GM23338 (cell line): ENCODE results near the gene PNMA1. TPM values are rescaled to one million over a fixed set of nuclear protein-coding genes. Genes with fewer than 3 reads are reported as not detected.
A peak's percentile ranks its signal among the peaks of the same experiment; 100 is the strongest.

Experiments used
- ATAC-seq: fragments of 200-7000 bp; cut with Tn5 transposase; 3 replicates; pipeline ENCODE4 v1.9.1; 2020
- DNase-seq: peaks from one replicate; pipeline ENCODE4 v3.0.0-alpha.2; 2015; ENCODE audit warnings: low spot score
- H2AFZ ChIP-seq: fragments of 200-600 bp; sonication (generic); 2 replicates; pipeline ENCODE4 v1.8.0; 2016; ENCODE audit warnings: antibody characterized with exemption, mild to moderate bottlenecking, moderate library complexity
- H3F3A ChIP-seq: fragments of 200-600 bp; sonication (generic); replicated peaks from 2 replicates; pipeline ENCODE4 v1.8.0; 2017; ENCODE audit warnings: antibody characterized with exemption, mixed run types, low read depth
- H3K27ac ChIP-seq: fragments of 200-600 bp; sonication (generic); 2 replicates; pipeline ENCODE4 v1.6.1; 2016; ENCODE audit warnings: low read depth
- H3K27me3 ChIP-seq: fragments of 200-600 bp; sonication (generic); 2 replicates; pipeline ENCODE4 v1.8.0; 2016; ENCODE audit warnings: mild to moderate bottlenecking, mixed run types, moderate library complexity; ENCODE audit not compliant: insufficient read depth
- H3K36me3 ChIP-seq: fragments of 200-600 bp; sonication (generic); 2 replicates; pipeline ENCODE4 v1.8.0; 2016; ENCODE audit warnings: mild to moderate bottlenecking; ENCODE audit not compliant: insufficient read depth
- H3K4me1 ChIP-seq: fragments of 200-600 bp; sonication (generic); 2 replicates; pipeline ENCODE4 v1.8.0; 2016; ENCODE audit warnings: mild to moderate bottlenecking, moderate library complexity; ENCODE audit not compliant: insufficient read depth
- H3K4me2 ChIP-seq: fragments of 200-600 bp; sonication (generic); 2 replicates; pipeline ENCODE4 v1.7.1; 2017; ENCODE audit warnings: mixed run types
- H3K4me3 ChIP-seq: fragments of 200-600 bp; sonication (generic); 2 replicates; pipeline ENCODE4 v1.6.1; 2016; ENCODE audit warnings: mixed run types
- H3K79me2 ChIP-seq: fragments of 200-600 bp; sonication (generic); replicated peaks from 2 replicates; pipeline ENCODE4 v1.8.0; 2017; ENCODE audit warnings: mild to moderate bottlenecking; ENCODE audit not compliant: insufficient read depth
- H3K9me2 ChIP-seq: fragments of 200-600 bp; sonication (generic); 2 replicates; pipeline ENCODE4 v1.8.0; 2017; ENCODE audit not compliant: insufficient read depth
- H4K20me1 ChIP-seq: fragments of 200-600 bp; sonication (generic); replicated peaks from 2 replicates; pipeline ENCODE4 v1.8.0; 2017; ENCODE audit warnings: mild to moderate bottlenecking; ENCODE audit not compliant: insufficient read depth
- H3K27ac Mint-ChIP-seq: 2 replicates; pipeline ENCODE4 v1.8.0; 2020; ENCODE audit warnings: inconsistent platforms, mild to moderate bottlenecking, moderate library complexity, mixed read lengths
- H3K27me3 Mint-ChIP-seq: 3 replicates; pipeline ENCODE4 v1.8.0; 2022; ENCODE audit warnings: low read depth, mild to moderate bottlenecking, moderate library complexity, mixed read lengths, inconsistent platforms; ENCODE audit not compliant: insufficient read depth, poor library complexity
- H3K36me3 Mint-ChIP-seq: 3 replicates; pipeline ENCODE4 v1.8.0; 2021; ENCODE audit warnings: low read depth, mild to moderate bottlenecking, inconsistent platforms, moderate library complexity, mixed read lengths
- H3K4me1 Mint-ChIP-seq: 3 replicates; pipeline ENCODE4 v1.8.0; 2020; ENCODE audit warnings: mild to moderate bottlenecking, inconsistent platforms, mixed read lengths
- H3K4me3 Mint-ChIP-seq: 3 replicates; pipeline ENCODE4 v1.8.0; 2021; ENCODE audit warnings: moderate library complexity, mild to moderate bottlenecking, inconsistent platforms, mixed read lengths
- H3K9me3 Mint-ChIP-seq: 3 replicates; pipeline ENCODE4 v1.8.0; 2020; ENCODE audit warnings: moderate library complexity, mild to moderate bottlenecking, inconsistent platforms, mixed read lengths
- CREB1 ChIP-seq: fragments of 250-450 bp; sonication (Bioruptor Pico); IDR thresholded peaks from 2 replicates; pipeline ENCODE4 v1.5.0; 2020; ENCODE audit warnings: low read depth, mild to moderate bottlenecking, moderate library complexity
- ETS1 ChIP-seq: IDR thresholded peaks from 2 replicates; pipeline ENCODE4 v1.6.1; 2016; ENCODE audit warnings: antibody characterized with exemption
- EZH2 ChIP-seq: fragments of 200-600 bp; sonication (generic); IDR thresholded peaks from one replicate; pipeline ENCODE4 v1.8.0; 2017; ENCODE audit warnings: antibody characterized with exemption, mild to moderate bottlenecking, low read depth; ENCODE audit not compliant: unreplicated experiment
- EZH2phosphoT487 ChIP-seq: fragments of 200-600 bp; sonication (generic); IDR thresholded peaks from one replicate; pipeline ENCODE4 v1.8.1; 2018; ENCODE audit warnings: antibody characterized with exemption; ENCODE audit not compliant: unreplicated experiment
- JUNB ChIP-seq: IDR thresholded peaks from one replicate; pipeline ENCODE4 v1.6.1; 2016; ENCODE audit warnings: antibody characterized with exemption; ENCODE audit not compliant: unreplicated experiment
- NANOG ChIP-seq: IDR thresholded peaks from 2 replicates; pipeline ENCODE4 v1.6.1; 2016; ENCODE audit warnings: antibody characterized with exemption, borderline replicate concordance
- POLR2AphosphoS5 ChIP-seq: IDR thresholded peaks from 2 replicates; pipeline ENCODE4 v1.6.1; 2016; ENCODE audit warnings: antibody characterized with exemption, low read depth
- STAT1 ChIP-seq: IDR thresholded peaks from one replicate; pipeline ENCODE4 v1.6.1; 2016; ENCODE audit warnings: antibody characterized with exemption; ENCODE audit not compliant: unreplicated experiment
- ZNF114 ChIP-seq: fragments of 250-450 bp; sonication (Bioruptor Pico); IDR thresholded peaks from 2 replicates; pipeline ENCODE4 v1.5.0; 2020; ENCODE audit warnings: mild to moderate bottlenecking, moderate library complexity
- ZNF331 ChIP-seq: fragments of 250-450 bp; sonication (Bioruptor Pico); IDR thresholded peaks from 2 replicates; pipeline ENCODE4 v1.5.0; 2020; ENCODE audit warnings: low read depth, mild to moderate bottlenecking, moderate library complexity
- polyA plus RNA-seq: library from polyadenylated mRNA; unstranded; fragments of >200 nt; fragmentation: Nextera tagmentation; extraction: Ambion mirVana; gene quantifications from 2 replicates; pipeline ENCODE4 v1.2.1, GENCODE V29; 2016
- total RNA-seq: library from RNA; depleted of rRNA; stranded (reverse); fragments of >200 nt; shearing (Covaris generic); gene quantifications from 2 replicates; pipeline ENCODE4 v1.2.3, GENCODE V29; 2014
- TF ChIP-seq, protein P1 (sequence below), 2 experiments: fragments of 200-600 bp in 1 of 2; sonication (generic) in 1 of 2; conservative IDR thresholded peaks; 2 replicates each; pipeline versions ENCODE4 v1.5.1 to v1.6.1; 2016 to 2017; ENCODE audit warnings: antibody characterized with exemption in 2 of 2, low read depth in 2 of 2, mild to moderate bottlenecking in 2 of 2, moderate library complexity in 1 of 2
- TF ChIP-seq, protein P2 (sequence below): IDR thresholded peaks from one replicate; pipeline ENCODE4 v1.6.1; 2018; ENCODE audit warnings: antibody characterized with exemption; ENCODE audit not compliant: unreplicated experiment
- TF ChIP-seq, protein P3 (sequence below): fragments of 250-450 bp; sonication (Bioruptor Pico); IDR thresholded peaks from 2 replicates; pipeline ENCODE4 v1.5.0; 2020; ENCODE audit warnings: mild to moderate bottlenecking, moderate library complexity

The PNMA1 gene
- total and polyA plus RNA-seq, 2 experiments from 2014 or later, result 18.2 to 32.9 TPM

GRCh38 chr14:73718418-73719251 is 4.5 kb upstream of the PNMA1 start:
- no peaks in the 10 kb centered on the region for H3K36me3 ChIP-seq
- DNase-seq (peak; percentile 86), ATAC-seq (peak; percentile 38)
- Mint-ChIP-seq H3K4me1 (peaks cover 56% of the 10 kb centered on the region), H3K27me3 (peaks cover 20% of the 10 kb centered on the region), H3K36me3 (peaks cover 16% of the 10 kb centered on the region), H3K9me3 (no peaks in the 10 kb centered on the region; the same call in 2 of the 3 replicates), H3K27ac (peak overlapping the region; percentile 92), H3K4me3 (peak overlapping the region; percentile 82)
- peaks cover 12% of the 10 kb centered on the region; the same call in 1 of the 2 replicates for H3K27me3 ChIP-seq
- H3K4me2 ChIP-seq, result peak overlapping the region; percentile 97
- H3F3A ChIP-seq, result peaks cover 15% of the 10 kb centered on the region; the same call in 1 of the 2 replicates
- no peak overlapping the region for H3K27ac ChIP-seq
- TF ChIP-seq ZNF331 (CRISPR knock-in tag), result no peak
- no peak for TF ChIP-seq ETS1
- TF ChIP-seq, protein P1, sequence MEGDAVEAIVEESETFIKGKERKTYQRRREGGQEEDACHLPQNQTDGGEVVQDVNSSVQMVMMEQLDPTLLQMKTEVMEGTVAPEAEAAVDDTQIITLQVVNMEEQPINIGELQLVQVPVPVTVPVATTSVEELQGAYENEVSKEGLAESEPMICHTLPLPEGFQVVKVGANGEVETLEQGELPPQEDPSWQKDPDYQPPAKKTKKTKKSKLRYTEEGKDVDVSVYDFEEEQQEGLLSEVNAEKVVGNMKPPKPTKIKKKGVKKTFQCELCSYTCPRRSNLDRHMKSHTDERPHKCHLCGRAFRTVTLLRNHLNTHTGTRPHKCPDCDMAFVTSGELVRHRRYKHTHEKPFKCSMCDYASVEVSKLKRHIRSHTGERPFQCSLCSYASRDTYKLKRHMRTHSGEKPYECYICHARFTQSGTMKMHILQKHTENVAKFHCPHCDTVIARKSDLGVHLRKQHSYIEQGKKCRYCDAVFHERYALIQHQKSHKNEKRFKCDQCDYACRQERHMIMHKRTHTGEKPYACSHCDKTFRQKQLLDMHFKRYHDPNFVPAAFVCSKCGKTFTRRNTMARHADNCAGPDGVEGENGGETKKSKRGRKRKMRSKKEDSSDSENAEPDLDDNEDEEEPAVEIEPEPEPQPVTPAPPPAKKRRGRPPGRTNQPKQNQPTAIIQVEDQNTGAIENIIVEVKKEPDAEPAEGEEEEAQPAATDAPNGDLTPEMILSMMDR (conservative IDR thresholded peaks at IDR 0.05; ENCODE audit: low read depth in 2 of 2), result no peak
- peak; percentile 96 for TF ChIP-seq CREB1
- no peak for TF ChIP-seq JUNB
- TF ChIP-seq NANOG, result no peak
- TF ChIP-seq EZH2, result no peak
- TF ChIP-seq, protein P2, sequence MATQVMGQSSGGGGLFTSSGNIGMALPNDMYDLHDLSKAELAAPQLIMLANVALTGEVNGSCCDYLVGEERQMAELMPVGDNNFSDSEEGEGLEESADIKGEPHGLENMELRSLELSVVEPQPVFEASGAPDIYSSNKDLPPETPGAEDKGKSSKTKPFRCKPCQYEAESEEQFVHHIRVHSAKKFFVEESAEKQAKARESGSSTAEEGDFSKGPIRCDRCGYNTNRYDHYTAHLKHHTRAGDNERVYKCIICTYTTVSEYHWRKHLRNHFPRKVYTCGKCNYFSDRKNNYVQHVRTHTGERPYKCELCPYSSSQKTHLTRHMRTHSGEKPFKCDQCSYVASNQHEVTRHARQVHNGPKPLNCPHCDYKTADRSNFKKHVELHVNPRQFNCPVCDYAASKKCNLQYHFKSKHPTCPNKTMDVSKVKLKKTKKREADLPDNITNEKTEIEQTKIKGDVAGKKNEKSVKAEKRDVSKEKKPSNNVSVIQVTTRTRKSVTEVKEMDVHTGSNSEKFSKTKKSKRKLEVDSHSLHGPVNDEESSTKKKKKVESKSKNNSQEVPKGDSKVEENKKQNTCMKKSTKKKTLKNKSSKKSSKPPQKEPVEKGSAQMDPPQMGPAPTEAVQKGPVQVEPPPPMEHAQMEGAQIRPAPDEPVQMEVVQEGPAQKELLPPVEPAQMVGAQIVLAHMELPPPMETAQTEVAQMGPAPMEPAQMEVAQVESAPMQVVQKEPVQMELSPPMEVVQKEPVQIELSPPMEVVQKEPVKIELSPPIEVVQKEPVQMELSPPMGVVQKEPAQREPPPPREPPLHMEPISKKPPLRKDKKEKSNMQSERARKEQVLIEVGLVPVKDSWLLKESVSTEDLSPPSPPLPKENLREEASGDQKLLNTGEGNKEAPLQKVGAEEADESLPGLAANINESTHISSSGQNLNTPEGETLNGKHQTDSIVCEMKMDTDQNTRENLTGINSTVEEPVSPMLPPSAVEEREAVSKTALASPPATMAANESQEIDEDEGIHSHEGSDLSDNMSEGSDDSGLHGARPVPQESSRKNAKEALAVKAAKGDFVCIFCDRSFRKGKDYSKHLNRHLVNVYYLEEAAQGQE, result no peak
- no peak for TF ChIP-seq STAT1
- TF ChIP-seq, protein P3, sequence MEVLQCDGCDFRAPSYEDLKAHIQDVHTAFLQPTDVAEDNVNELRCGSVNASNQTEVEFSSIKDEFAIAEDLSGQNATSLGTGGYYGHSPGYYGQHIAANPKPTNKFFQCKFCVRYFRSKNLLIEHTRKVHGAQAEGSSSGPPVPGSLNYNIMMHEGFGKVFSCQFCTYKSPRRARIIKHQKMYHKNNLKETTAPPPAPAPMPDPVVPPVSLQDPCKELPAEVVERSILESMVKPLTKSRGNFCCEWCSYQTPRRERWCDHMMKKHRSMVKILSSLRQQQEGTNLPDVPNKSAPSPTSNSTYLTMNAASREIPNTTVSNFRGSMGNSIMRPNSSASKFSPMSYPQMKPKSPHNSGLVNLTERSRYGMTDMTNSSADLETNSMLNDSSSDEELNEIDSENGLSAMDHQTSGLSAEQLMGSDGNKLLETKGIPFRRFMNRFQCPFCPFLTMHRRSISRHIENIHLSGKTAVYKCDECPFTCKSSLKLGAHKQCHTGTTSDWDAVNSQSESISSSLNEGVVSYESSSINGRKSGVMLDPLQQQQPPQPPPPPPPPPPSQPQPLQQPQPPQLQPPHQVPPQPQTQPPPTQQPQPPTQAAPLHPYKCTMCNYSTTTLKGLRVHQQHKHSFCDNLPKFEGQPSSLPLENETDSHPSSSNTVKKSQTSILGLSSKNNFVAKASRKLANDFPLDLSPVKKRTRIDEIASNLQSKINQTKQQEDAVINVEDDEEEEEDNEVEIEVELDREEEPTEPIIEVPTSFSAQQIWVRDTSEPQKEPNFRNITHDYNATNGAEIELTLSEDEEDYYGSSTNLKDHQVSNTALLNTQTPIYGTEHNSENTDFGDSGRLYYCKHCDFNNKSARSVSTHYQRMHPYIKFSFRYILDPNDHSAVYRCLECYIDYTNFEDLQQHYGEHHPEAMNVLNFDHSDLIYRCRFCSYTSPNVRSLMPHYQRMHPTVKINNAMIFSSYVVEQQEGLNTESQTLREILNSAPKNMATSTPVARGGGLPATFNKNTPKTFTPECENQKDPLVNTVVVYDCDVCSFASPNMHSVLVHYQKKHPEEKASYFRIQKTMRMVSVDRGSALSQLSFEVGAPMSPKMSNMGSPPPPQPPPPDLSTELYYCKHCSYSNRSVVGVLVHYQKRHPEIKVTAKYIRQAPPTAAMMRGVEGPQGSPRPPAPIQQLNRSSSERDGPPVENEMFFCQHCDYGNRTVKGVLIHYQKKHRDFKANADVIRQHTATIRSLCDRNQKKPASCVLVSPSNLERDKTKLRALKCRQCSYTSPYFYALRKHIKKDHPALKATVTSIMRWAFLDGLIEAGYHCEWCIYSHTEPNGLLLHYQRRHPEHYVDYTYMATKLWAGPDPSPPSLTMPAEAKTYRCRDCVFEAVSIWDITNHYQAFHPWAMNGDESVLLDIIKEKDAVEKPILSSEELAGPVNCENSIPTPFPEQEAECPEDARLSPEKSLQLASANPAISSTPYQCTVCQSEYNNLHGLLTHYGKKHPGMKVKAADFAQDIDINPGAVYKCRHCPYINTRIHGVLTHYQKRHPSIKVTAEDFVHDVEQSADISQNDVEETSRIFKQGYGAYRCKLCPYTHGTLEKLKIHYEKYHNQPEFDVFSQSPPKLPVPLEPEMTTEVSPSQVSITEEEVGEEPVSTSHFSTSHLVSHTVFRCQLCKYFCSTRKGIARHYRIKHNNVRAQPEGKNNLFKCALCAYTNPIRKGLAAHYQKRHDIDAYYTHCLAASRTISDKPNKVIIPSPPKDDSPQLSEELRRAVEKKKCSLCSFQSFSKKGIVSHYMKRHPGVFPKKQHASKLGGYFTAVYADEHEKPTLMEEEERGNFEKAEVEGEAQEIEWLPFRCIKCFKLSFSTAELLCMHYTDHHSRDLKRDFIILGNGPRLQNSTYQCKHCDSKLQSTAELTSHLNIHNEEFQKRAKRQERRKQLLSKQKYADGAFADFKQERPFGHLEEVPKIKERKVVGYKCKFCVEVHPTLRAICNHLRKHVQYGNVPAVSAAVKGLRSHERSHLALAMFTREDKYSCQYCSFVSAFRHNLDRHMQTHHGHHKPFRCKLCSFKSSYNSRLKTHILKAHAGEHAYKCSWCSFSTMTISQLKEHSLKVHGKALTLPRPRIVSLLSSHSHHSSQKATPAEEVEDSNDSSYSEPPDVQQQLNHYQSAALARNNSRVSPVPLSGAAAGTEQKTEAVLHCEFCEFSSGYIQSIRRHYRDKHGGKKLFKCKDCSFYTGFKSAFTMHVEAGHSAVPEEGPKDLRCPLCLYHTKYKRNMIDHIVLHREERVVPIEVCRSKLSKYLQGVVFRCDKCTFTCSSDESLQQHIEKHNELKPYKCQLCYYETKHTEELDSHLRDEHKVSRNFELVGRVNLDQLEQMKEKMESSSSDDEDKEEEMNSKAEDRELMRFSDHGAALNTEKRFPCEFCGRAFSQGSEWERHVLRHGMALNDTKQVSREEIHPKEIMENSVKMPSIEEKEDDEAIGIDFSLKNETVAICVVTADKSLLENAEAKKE (CRISPR knock-in tag), result no peak
- TF ChIP-seq EZH2phosphoT487, result no peak
- TF ChIP-seq ZNF114, result no peak
- TF ChIP-seq POLR2AphosphoS5, result peak; percentile 63
- peaks cover 39% of the 10 kb centered on the region for H3K4me1 ChIP-seq
- peak overlapping the region; percentile 83 for H2AFZ ChIP-seq
- H4K20me1 ChIP-seq, result peaks cover 7% of the 10 kb centered on the region; the same call in 1 of the 2 replicates
- no peaks in the 10 kb centered on the region for H3K9me2 ChIP-seq
- H3K79me2 ChIP-seq, result no peaks in the 10 kb centered on the region; the same call in 1 of the 2 replicates
- H3K4me3 ChIP-seq, result peak overlapping the region; percentile 88
